T-helper 22 cell (primary cell): ENCODE results near the gene ZNF486.
"Not testable (repeated sequence)": the region's sequence is repeated elsewhere in the genome, so short reads cannot be mapped to it uniquely, and the experiment has no call there.

Experiments
- DNase-seq: peaks from one replicate; pipeline ENCODE4 v3.0.0-alpha.2; 2020; ENCODE audit warnings: low read depth

ZNF486 gene

GRCh38 chr19:20167020-20167644 is at the start of gene ZNF486:
ZNF486 (plus strand) TSS chr19:20167214; CDS start chr19:20167331, 117 bp downstream.
- peak; percentile 82 for DNase-seq

GRCh38 chr19:20118064-20118839 is 48.8 kb upstream of the ZNF486 start:
- DNase-seq = not testable (repeated sequence)

- DNase-seq = no peak
These were observed 42.1 kb upstream of the ZNF486 start for GRCh38 chr19:20124879-20125278.

- DNase-seq = not testable (repeated sequence)
These were observed 34.1 kb upstream of the ZNF486 start for GRCh38 chr19:20132933-20133332.

- DNase-seq = not testable (repeated sequence)
These were observed 29.3 kb upstream of the ZNF486 start for GRCh38 chr19:20137714-20138113.

GRCh38 chr19:20151617-20152145 is 15.3 kb upstream of the ZNF486 start:
- DNase-seq = no peak

GRCh38 chr19:20152506-20152905 is 14.5 kb upstream of the ZNF486 start:
- DNase-seq = not testable (repeated sequence)

- no peak for DNase-seq
These were observed 13.7 kb upstream of the ZNF486 start for GRCh38 chr19:20153281-20153680.

- no peak for DNase-seq
These were observed 12.4 kb upstream of the ZNF486 start for GRCh38 chr19:20154636-20155035.

GRCh38 chr19:20162821-20163220 is 4.2 kb upstream of the ZNF486 start:
- DNase-seq = no peak

- no peak for DNase-seq
These were observed 2.6 kb upstream of the ZNF486 start for GRCh38 chr19:20164456-20164855.

GRCh38 chr19:20165971-20166592 is 932 bp upstream of the ZNF486 start:
- DNase-seq = no peak

- DNase-seq = no peak
These were observed 673 bp downstream of the ZNF486 start for GRCh38 chr19:20167651-20168122.

- no peak for DNase-seq
These were observed 4.3 kb downstream of the ZNF486 start for GRCh38 chr19:20171285-20171684.

- not testable (repeated sequence) for DNase-seq
These were observed 8.8 kb downstream of the ZNF486 start for GRCh38 chr19:20175848-20176247.

GRCh38 chr19:20179956-20180355 is 12.9 kb downstream of the ZNF486 start:
- DNase-seq = not testable (repeated sequence)

GRCh38 chr19:20182222-20182785 is 15.3 kb downstream of the ZNF486 start:
- no peak for DNase-seq

- no peak for DNase-seq
These were observed 19.2 kb downstream of the ZNF486 start for GRCh38 chr19:20186174-20186573.

- no peak for DNase-seq
These were observed 30.7 kb downstream of the ZNF486 start for GRCh38 chr19:20197747-20198146.

- no peak for DNase-seq
These were observed 42.0 kb downstream of the ZNF486 start for GRCh38 chr19:20209051-20209450.

- DNase-seq = not testable (repeated sequence)
These were observed 47.4 kb downstream of the ZNF486 start for GRCh38 chr19:20214366-20214765.

- DNase-seq = not testable (repeated sequence)
These were observed 54.6 kb downstream of the ZNF486 start for GRCh38 chr19:20221605-20222004.
